GM12864 (cell line): Measurements from ENCODE around the gene LRRC26.

Source experiments
- DNase-seq: peaks from one replicate; pipeline ENCODE4 v3.0.0-alpha.2; 2011; ENCODE audit warnings: low read depth
- H3K4me3 ChIP-seq: 2 replicates; pipeline ENCODE4 v1.5.1; 2011; ENCODE audit warnings: mild to moderate bottlenecking, low read depth, low read length, control low read depth
- CTCF ChIP-seq: IDR thresholded peaks from 2 replicates; pipeline ENCODE4 v1.5.1; 2011; ENCODE audit warnings: low read depth, mild to moderate bottlenecking, moderate library complexity, low read length, control low read depth, inconsistent platforms; ENCODE audit errors: missing control alignments

Gene LRRC26

GRCh38 chr9:137162505-137163364 is 7.1 kb downstream of the LRRC26 start:
- no peak overlapping the region for H3K4me3 ChIP-seq
- DNase-seq: no peak
- no peak for TF ChIP-seq CTCF

GRCh38 chr9:137161558-137162486 is 8.0 kb downstream of the LRRC26 start:
- no peak overlapping the region for H3K4me3 ChIP-seq
- no peak for TF ChIP-seq CTCF
- DNase-seq: no peak

GRCh38 chr9:137160716-137161557 is 8.9 kb downstream of the LRRC26 start:
- H3K4me3 ChIP-seq: no peak overlapping the region

GRCh38 chr9:137160054-137160425 is 9.8 kb downstream of the LRRC26 start:
- no peak for TF ChIP-seq CTCF
- no peak overlapping the region for H3K4me3 ChIP-seq
- DNase-seq: no peak

More at GRCh38 chr9:137160716-137161557, 8.9 kb downstream of the LRRC26 start:
- no peak for DNase-seq
- TF ChIP-seq CTCF: no peak

- no peak for DNase-seq
- no peak overlapping the region for H3K4me3 ChIP-seq
- no peak for TF ChIP-seq CTCF
Measured at GRCh38 chr9:137159105-137160053, 10.5 kb downstream of the LRRC26 start.
